HL-60/S4 treated with phorbol 12-myristate 13-acetate at 8.2 ng/mL for 4 days and 3 days (cell line): ENCODE results near the gene KATNAL1.

Experiments
- in situ Hi-C: fragments of 300-500 bp; cut with MboI; formaldehyde crosslinking; loops from 2 replicates; pipeline ENCODE4 v1.15.0; 2022; ENCODE audit warnings: low sequenced_read_pairs

The KATNAL1 gene

GRCh38 chr13:30169442-30169841 is 137.9 kb downstream of the KATNAL1 start:
- in situ Hi-C loops, result no loop called here

GRCh38 chr13:30165796-30166195 is 141.6 kb downstream of the KATNAL1 start:
- in situ Hi-C loops, result no loop called here

DNA sequence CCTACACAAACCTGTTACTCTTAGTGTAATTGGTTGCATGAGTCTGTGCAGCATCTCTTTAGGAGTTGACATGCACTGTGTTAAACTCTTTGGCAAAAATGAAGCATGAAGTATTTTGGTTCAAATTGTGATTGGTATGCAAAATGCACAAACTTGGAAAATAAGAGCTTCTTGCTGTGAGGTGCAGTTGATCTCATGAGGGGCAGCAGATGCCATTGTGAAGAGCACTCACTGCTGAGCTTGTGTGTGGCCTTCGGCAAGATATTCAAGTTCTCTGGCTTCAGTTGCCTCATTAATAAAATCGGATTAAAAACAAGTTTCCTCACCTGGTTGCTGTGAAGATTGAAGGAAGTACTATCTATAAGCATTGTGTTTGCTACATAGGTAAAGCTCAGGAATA is 142.3 kb downstream of the KATNAL1 start:
- in situ Hi-C loops, result no loop called here

- in situ Hi-C loops, result no loop called here
Measured at GRCh38 chr13:30164146-30164545, 143.2 kb downstream of the KATNAL1 start.

DNA sequence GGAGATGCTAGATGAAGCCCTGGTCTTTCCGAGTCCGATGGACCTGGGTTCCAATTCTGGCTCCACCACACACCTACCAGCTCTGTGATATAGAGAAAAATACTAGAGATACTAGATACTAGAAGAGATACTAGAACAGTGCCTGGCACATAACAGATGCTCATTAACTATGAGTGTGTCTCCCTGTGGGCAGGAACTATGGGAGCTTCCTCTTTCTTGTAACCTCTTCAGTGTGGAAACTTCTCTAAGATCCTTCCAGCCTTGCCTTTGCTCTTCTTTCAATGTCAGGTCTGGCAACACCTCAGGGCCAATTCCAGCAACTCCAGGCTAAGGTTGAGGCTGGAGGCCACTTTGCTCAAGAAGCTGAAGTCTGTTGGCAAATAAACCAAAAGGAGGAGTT is 143.9 kb downstream of the KATNAL1 start:
- in situ Hi-C loops, result no loop called here

DNA sequence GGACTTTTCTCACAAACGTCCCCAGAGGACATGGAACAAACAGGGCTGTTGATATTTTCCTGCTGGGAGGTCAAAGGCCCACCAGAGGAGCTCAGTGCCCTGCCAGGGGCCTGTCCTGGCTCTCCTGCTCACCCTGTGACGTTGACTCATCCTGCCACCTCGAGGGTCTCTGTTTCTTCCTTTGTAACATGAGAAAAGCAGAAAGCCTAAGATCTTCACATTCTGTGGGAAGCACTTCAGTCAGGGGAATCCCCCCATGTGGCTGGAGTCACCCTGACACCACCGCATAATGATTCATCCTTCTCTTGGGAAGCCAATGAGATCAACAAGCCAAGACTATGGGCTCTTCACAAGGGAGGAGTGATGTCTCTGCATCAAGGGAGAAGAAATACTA is 147.9 kb downstream of the KATNAL1 start:
- in situ Hi-C loops, result no loop called here

- in situ Hi-C loops, result no loop called here
Measured at GRCh38 chr13:30158774-30159445, 148.4 kb downstream of the KATNAL1 start.

DNA sequence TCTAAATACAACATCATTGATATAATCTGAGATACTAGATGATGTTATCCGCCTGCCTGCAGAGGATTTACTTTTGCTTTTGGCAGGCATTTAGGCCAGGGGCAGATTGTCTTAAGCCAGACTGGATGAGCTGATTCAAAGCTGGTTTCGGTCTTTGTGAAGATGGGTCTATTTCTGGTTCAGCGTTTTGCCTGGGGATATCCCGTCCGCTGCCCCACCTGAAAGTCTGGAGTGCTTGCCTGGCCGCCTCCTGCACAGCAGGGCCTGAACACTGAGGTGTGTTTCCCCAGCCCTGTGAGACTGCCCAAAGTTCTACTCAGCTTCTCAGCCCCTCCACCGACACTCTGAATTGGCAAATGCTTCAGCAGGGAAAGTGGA is 149.7 kb downstream of the KATNAL1 start:
- in situ Hi-C loops, result no loop called here

DNA sequence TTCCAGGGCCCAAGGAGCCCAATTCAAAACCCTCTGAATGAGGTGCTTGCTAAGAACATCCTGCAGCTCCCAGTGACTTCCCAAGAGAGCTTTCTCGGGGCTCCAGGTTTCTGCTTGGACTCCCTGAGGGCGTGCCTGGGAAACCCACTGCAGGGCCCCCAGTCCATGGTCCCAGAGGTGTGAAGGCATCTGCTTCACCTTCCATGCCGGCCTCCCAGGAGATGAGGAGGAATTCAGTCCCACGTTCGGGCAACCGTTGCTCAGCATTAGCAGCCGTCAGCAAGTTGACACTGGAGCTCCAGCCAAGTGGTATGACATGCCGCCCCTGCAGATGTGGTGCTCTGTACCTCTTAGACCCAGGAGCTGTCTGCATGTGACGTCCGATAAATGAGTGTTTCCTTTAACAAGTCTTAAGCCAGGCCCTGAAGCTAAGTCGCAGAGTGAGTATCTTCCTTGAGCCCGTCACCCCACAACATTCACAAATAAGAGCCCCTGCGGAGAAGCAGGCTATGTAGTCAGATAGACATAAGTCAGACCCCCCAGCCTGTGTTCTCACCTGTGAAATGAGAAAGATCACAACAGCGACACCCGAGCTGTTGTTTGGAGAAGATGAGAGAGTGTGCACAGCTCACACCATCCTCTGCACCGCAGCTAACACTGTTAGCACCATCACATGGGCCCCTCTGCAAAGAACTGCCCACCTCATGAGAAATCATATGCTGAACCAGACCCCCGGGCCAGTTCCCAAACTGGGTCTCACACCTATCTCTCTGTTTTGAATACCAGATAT is 150.3 kb downstream of the KATNAL1 start:
- in situ Hi-C loops, result no loop called here

GRCh38 chr13:30156270-30156669 is 151.1 kb downstream of the KATNAL1 start:
- in situ Hi-C loops, result no loop called here

GRCh38 chr13:30154931-30155330 is 152.4 kb downstream of the KATNAL1 start:
- in situ Hi-C loops, result no loop called here

DNA sequence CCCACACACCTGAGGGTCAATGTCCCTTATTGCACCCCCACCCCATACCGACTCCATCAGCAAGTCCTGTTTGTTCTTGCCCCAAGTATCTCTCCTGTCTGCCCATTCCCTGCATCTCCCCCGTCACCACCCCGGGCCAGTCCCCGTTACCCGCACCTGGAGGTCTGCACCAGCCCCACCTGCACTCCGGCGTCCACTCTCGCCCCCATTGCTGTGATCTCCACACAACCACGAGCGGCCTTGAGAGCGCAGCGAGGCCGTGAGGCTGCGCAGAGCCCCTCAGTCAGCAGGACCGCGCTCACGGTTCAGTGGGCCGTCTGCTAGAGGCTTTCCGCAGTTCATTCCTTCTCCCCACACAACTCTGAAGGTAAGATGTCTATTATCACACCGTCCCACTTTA is 152.8 kb downstream of the KATNAL1 start:
- in situ Hi-C loops, result no loop called here

- in situ Hi-C loops, result no loop called here
Measured at GRCh38 chr13:30153545-30154426, 153.6 kb downstream of the KATNAL1 start.
